ENCODE measurements around the gene COQ8A.
"Not testable (repeated sequence)": the region's sequence is repeated elsewhere in the genome, so short reads cannot be mapped to it uniquely, and the experiment has no call there.

COQ8A gene

GRCh38 chr1:226929260-226930111 lies 10.6 kb upstream of the COQ8A start:
- ATAC-seq: not testable (repeated sequence)

GRCh38 chr1:226934483-226935237 lies 5.4 kb upstream of the COQ8A start:
- TF ChIP-seq ESRRG (CRISPR knock-in tag; IDR thresholded peaks at IDR 0.05) (no peak), GLIS3 (CRISPR knock-in tag; IDR thresholded peaks at IDR 0.05) (no peak), PATZ1 (CRISPR knock-in tag; IDR thresholded peaks at IDR 0.05; ENCODE audit: borderline replicate concordance) (no peak), SNAI2 (CRISPR knock-in tag; IDR thresholded peaks at IDR 0.05) (no peak), ARNTL (CRISPR knock-in tag; IDR thresholded peaks at IDR 0.05; ENCODE audit: borderline replicate concordance, low read depth) (no peak), ZNF8 (CRISPR knock-in tag; IDR thresholded peaks at IDR 0.05) (no peak), BACH2 (CRISPR knock-in tag; IDR thresholded peaks at IDR 0.05; ENCODE audit: borderline replicate concordance) (no peak), ZFP30 (CRISPR knock-in tag; IDR thresholded peaks at IDR 0.05) (no peak), PPARA (CRISPR knock-in tag; IDR thresholded peaks at IDR 0.05; ENCODE audit: borderline replicate concordance) (no peak), ZFP3 (CRISPR knock-in tag; IDR thresholded peaks at IDR 0.05) (no peak)
- no peak for ATAC-seq

- ATAC-seq: no peak
Observed at GRCh38 chr1:226937940-226938725, 2.0 kb upstream of the COQ8A start.

More at GRCh38 chr1:226937940-226938725, 2.0 kb upstream of the COQ8A start:
- TF ChIP-seq ZNF70 (CRISPR knock-in tag; IDR thresholded peaks at IDR 0.05) (no peak), ZFP30 (CRISPR knock-in tag; IDR thresholded peaks at IDR 0.05) (no peak), TOX (CRISPR knock-in tag; IDR thresholded peaks at IDR 0.05; ENCODE audit: borderline replicate concordance) (no peak), POU6F1 (CRISPR knock-in tag; IDR thresholded peaks at IDR 0.05; ENCODE audit: borderline replicate concordance, low read depth) (no peak), OSR1 (CRISPR knock-in tag; IDR thresholded peaks at IDR 0.05) (no peak), CSDC2 (CRISPR knock-in tag; IDR thresholded peaks at IDR 0.05) (no peak), CSRNP3 (CRISPR knock-in tag; IDR thresholded peaks at IDR 0.05) (no peak), PPARA (CRISPR knock-in tag; IDR thresholded peaks at IDR 0.05; ENCODE audit: borderline replicate concordance) (no peak), ZNF8 (CRISPR knock-in tag; IDR thresholded peaks at IDR 0.05) (no peak), RARB (CRISPR knock-in tag; IDR thresholded peaks at IDR 0.05) (no peak), ESRRG (CRISPR knock-in tag; IDR thresholded peaks at IDR 0.05) (no peak), PATZ1 (CRISPR knock-in tag; IDR thresholded peaks at IDR 0.05; ENCODE audit: borderline replicate concordance) (no peak), ISL1 (CRISPR knock-in tag; IDR thresholded peaks at IDR 0.05) (no peak)

Data from SK-N-SH treated with all-trans-retinoic acid at 6 μM for 48 hours (cell line).